K562 (cell line): ENCODE measurements around the gene CCDC9. TPM values are rescaled to one million over a fixed set of nuclear protein-coding genes. Genes with fewer than 3 reads are reported as not detected.

Source experiments
- ARNT ChIP-seq, 2 experiments: fragments of 450-650 bp; IDR thresholded peaks; 2 replicates each; pipeline ENCODE4 v1.6.1; 2016; ENCODE audit warnings: mild to moderate bottlenecking in 1 of 2
- CXXC5 ChIP-seq: fragments of 250-450 bp; sonication (Bioruptor Pico); IDR thresholded peaks from 2 replicates; pipeline ENCODE4 v1.8.0; 2022; ENCODE audit warnings: inconsistent platforms, mild to moderate bottlenecking, moderate library complexity
- ELF1 ChIP-seq: fragments of 200-800 bp; sonication (Bioruptor generic); IDR thresholded peaks from 2 replicates; pipeline ENCODE4 v1.6.1; 2016; ENCODE audit warnings: missing genetic modification characterization, missing compliant biosample characterization
- FOXP1 ChIP-seq: sonication (generic); formaldehyde crosslinking; IDR thresholded peaks from 2 replicates; pipeline ENCODE4 v1.8.0; 2022; ENCODE audit warnings: mild to moderate bottlenecking, missing genetic modification reagents
- GATAD2A ChIP-seq: fragments of 450-650 bp; IDR thresholded peaks from 2 replicates; pipeline ENCODE4 v1.6.1; 2017
- GTF2A2 ChIP-seq: IDR thresholded peaks from 2 replicates; pipeline ENCODE4 v1.6.1; 2016; ENCODE audit warnings: mild to moderate bottlenecking, missing genetic modification characterization, missing compliant biosample characterization
- MAZ ChIP-seq, 2 experiments: fragments of 450-650 bp in 1 of 2; sonication (generic) in 1 of 2; formaldehyde crosslinking; IDR thresholded peaks in 1 of 2; conservative IDR thresholded peaks in 1 of 2; 2 replicates each; pipeline versions ENCODE4 v1.4.0 to v1.5.0; 2020; ENCODE audit warnings: mild to moderate bottlenecking in 1 of 2, missing genetic modification reagents in 1 of 2
- NFATC3 ChIP-seq: fragments of 450-650 bp; IDR thresholded peaks from 2 replicates; pipeline ENCODE4 v1.6.1; 2017; ENCODE audit warnings: mild to moderate bottlenecking
- POLR2A ChIP-seq: fragments of 450-650 bp; conservative IDR thresholded peaks from 2 replicates; pipeline ENCODE4 v1.6.1; 2016
- PRMT5 ChIP-seq: sonication (generic); formaldehyde crosslinking; IDR thresholded peaks from 2 replicates; pipeline ENCODE4 v1.5.0; 2020; ENCODE audit warnings: missing genetic modification reagents
- RB1 ChIP-seq: fragments of 450-650 bp; IDR thresholded peaks from 2 replicates; pipeline ENCODE4 v1.6.1; 2017; ENCODE audit warnings: low read depth, mild to moderate bottlenecking
- RBM15 ChIP-seq: fragments of 200-400 bp; formaldehyde crosslinking; IDR thresholded peaks from 2 replicates; pipeline ENCODE4 v1.6.1; 2018; ENCODE audit warnings: mild to moderate bottlenecking, low read length, moderate library complexity; ENCODE audit not compliant: insufficient read depth
- SAP30 ChIP-seq: fragments of 200-600 bp; sonication (generic); IDR thresholded peaks from 2 replicates; pipeline ENCODE4 v1.6.1; 2012; ENCODE audit warnings: borderline replicate concordance, low read depth, mild to moderate bottlenecking, moderate library complexity, low read length, control low read depth, inconsistent platforms; ENCODE audit not compliant: insufficient read depth, poor library complexity, severe bottlenecking
- SLC30A9 ChIP-seq: fragments of 250-450 bp; sonication (Bioruptor Pico); IDR thresholded peaks from 2 replicates; pipeline ENCODE4 v1.8.0; 2022; ENCODE audit warnings: mild to moderate bottlenecking, moderate library complexity
- VEZF1 ChIP-seq: fragments of 200-800 bp; sonication (Bioruptor generic); IDR thresholded peaks from 2 replicates; pipeline ENCODE4 v1.6.1; 2017; ENCODE audit warnings: missing genetic modification characterization, missing compliant biosample characterization
- ZNF197 ChIP-seq: fragments of 200-800 bp; sonication (Bioruptor generic); IDR thresholded peaks from 2 replicates; pipeline ENCODE4 v1.6.1; 2016; ENCODE audit warnings: low read depth, missing genetic modification characterization, missing compliant biosample characterization
- ZNF239 ChIP-seq: fragments of 250-450 bp; sonication (Bioruptor Pico); IDR thresholded peaks from 2 replicates; pipeline ENCODE4 v1.4.0; 2020; ENCODE audit warnings: mild to moderate bottlenecking
- ZNF274 ChIP-seq: IDR thresholded peaks from 2 replicates; pipeline ENCODE4 v1.6.1; 2011; ENCODE audit warnings: low read depth, mild to moderate bottlenecking, low read length, moderate library complexity, borderline replicate concordance
- ZNF395 ChIP-seq: fragments of 200-800 bp; sonication (Bioruptor generic); IDR thresholded peaks from 2 replicates; pipeline ENCODE4 v1.6.1; 2017; ENCODE audit warnings: missing genetic modification characterization, missing compliant biosample characterization
- ZNF785 ChIP-seq: fragments of 250-450 bp; sonication (Bioruptor Pico); IDR thresholded peaks from 2 replicates; pipeline ENCODE4 v1.4.0; 2020; ENCODE audit warnings: mild to moderate bottlenecking
- polyA plus RNA-seq, 8 experiments: library from polyadenylated mRNA; depleted of rRNA in 4 of 8; stranded (reverse) in 5 of 8; unstranded in 3 of 8; fragments of >200 nt; fragmentation: Nextera tagmentation in 2 of 8; fragmentation: Illumina TruSeq in 1 of 8; extraction: Ambion mirVana in 2 of 8; extraction: Trizol in 1 of 8; gene quantifications; 2 replicates each; pipeline versions ENCODE4 v1.2.1 to v1.2.3, GENCODE V29; 2011 to 2014; ENCODE audit warnings: inconsistent platforms in 1 of 8, missing spikeins in 1 of 8
- total RNA-seq, 7 experiments: library from RNA; depleted of rRNA in 6 of 7; stranded (reverse); fragments of >200 nt in 6 of 7; fragmentation: Illumina TruSeq in 2 of 7; extraction: Trizol in 2 of 7; gene quantifications; 2 replicates each; pipeline versions ENCODE4 v1.2.1 to v1.2.3, GENCODE V29; 2011 to 2021; ENCODE audit warnings: low replicate concordance in 1 of 7
- TF ChIP-seq, protein P1 (sequence below): fragments of 450-650 bp; IDR thresholded peaks from 2 replicates; pipeline ENCODE4 v1.6.1; 2016; ENCODE audit warnings: antibody characterized with exemption
- TF ChIP-seq, protein P2 (sequence below): sonication (generic); formaldehyde crosslinking; IDR thresholded peaks from 2 replicates; pipeline ENCODE4 v1.8.0; 2023; ENCODE audit warnings: mild to moderate bottlenecking, missing genetic modification reagents

CCDC9 gene
- total and polyA plus RNA-seq, 9 of the 15 experiments (the other 6 are each of a cell fraction or from before 2014, with no cell fraction given), result 0.23 to 38.6 (median 8.4) TPM

DNA sequence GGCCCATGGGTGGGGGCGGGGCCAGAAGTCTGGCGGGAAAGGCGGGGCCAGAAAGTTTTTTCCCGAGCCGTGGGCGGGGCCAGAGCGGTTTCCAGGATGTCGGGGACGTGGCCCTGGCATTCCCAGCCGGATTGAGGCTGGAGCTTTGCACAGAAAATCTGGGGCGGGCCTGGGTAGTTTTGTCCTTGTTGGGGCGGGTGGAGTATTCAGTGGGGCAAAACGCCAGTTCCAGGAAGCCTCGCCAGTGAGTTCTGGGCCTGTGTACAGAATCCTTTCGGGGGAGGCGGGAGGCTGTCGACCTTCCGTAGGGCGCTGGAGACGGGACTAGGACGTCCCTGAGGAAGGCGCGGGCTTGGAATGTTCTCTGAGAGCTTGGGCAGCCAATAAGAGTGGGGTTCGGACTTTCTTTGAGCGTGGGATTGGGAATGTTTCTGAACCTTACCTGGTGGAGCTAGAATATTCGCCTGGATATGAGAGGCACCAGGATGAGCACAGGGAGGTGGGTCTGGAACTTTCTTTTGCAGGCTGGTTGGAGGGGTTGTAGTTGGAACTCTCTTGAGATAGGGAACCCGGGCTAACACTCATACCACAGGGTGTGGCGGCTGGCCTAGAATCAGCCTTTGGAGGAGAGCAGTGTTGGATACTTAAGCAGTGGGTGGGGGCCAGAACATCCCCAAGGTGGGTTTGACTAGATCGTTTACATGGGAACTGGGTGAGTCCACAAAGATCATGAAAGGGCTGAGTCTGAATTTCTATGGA, 1.3 kb downstream of the CCDC9 start (continued):
- TF ChIP-seq ZNF395 (CRISPR knock-in tag), result no peak
- TF ChIP-seq SAP30, result peak; percentile 54
- no peak for TF ChIP-seq ZNF239 (CRISPR knock-in tag)
- TF ChIP-seq, protein P1, sequence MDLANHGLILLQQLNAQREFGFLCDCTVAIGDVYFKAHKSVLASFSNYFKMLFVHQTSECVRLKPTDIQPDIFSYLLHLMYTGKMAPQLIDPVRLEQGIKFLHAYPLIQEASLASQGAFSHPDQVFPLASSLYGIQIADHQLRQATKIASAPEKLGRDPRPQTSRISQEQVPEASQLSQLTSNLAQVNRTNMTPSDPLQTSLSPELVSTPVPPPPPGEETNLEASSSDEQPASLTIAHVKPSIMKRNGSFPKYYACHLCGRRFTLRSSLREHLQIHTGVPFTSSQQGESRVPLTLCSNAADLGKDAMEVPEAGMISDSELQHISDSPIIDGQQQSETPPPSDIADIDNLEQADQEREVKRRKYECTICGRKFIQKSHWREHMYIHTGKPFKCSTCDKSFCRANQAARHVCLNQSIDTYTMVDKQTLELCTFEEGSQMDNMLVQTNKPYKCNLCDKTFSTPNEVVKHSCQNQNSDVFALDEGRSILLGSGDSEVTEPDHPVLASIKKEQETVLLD, result no peak
- TF ChIP-seq MAZ (CRISPR knock-in tag; conservative IDR thresholded peaks at IDR 0.05 in 1 of 2, IDR thresholded peaks at IDR 0.05 in 1 of 2), result peak in 1 of 2 experiments; percentile 33; a peak in 1 of 4 replicates
- no peak for TF ChIP-seq ZNF197 (CRISPR knock-in tag)
- TF ChIP-seq RB1, result no peak
- no peak for TF ChIP-seq PRMT5 (CRISPR knock-in tag)
- TF ChIP-seq ZNF274, result no peak
- TF ChIP-seq ARNT (IDR thresholded peaks at IDR 0.05), result no peak
- TF ChIP-seq ELF1, result no peak
- TF ChIP-seq CXXC5, result peak; percentile 24; the same call in 1 of the 2 replicates
- no peak for TF ChIP-seq SLC30A9 (CRISPR knock-in tag)
- TF ChIP-seq FOXP1, result 0 out of 2 replicates have a peak, but pooled peaks have one; percentile 32
- TF ChIP-seq NFATC3, result no peak
- TF ChIP-seq POLR2A, result 0 out of 2 replicates have a peak, but pooled peaks have one; percentile 32
- TF ChIP-seq, protein P2, sequence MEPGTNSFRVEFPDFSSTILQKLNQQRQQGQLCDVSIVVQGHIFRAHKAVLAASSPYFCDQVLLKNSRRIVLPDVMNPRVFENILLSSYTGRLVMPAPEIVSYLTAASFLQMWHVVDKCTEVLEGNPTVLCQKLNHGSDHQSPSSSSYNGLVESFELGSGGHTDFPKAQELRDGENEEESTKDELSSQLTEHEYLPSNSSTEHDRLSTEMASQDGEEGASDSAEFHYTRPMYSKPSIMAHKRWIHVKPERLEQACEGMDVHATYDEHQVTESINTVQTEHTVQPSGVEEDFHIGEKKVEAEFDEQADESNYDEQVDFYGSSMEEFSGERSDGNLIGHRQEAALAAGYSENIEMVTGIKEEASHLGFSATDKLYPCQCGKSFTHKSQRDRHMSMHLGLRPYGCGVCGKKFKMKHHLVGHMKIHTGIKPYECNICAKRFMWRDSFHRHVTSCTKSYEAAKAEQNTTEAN, result no peak
- TF ChIP-seq VEZF1 (CRISPR knock-in tag), result no peak
- TF ChIP-seq GATAD2A, result no peak
- TF ChIP-seq RBM15, result no peak
- no peak for TF ChIP-seq ZNF785 (CRISPR knock-in tag)
- TF ChIP-seq GTF2A2, result no peak
